HG02610 (cell line): Measurements from ENCODE around the gene JARID2.
"Not testable (repeated sequence)": the region's sequence is repeated elsewhere in the genome, so short reads cannot be mapped to it uniquely, and the experiment has no call there.

Experiments
- ATAC-seq: cut with Tn5 transposase; IDR thresholded peaks from one replicate; pipeline ENCODE4 v1.9.1; 2021; ENCODE audit warnings: mild to moderate bottlenecking, moderate library complexity; ENCODE audit not compliant: unreplicated experiment

Gene JARID2

DNA sequence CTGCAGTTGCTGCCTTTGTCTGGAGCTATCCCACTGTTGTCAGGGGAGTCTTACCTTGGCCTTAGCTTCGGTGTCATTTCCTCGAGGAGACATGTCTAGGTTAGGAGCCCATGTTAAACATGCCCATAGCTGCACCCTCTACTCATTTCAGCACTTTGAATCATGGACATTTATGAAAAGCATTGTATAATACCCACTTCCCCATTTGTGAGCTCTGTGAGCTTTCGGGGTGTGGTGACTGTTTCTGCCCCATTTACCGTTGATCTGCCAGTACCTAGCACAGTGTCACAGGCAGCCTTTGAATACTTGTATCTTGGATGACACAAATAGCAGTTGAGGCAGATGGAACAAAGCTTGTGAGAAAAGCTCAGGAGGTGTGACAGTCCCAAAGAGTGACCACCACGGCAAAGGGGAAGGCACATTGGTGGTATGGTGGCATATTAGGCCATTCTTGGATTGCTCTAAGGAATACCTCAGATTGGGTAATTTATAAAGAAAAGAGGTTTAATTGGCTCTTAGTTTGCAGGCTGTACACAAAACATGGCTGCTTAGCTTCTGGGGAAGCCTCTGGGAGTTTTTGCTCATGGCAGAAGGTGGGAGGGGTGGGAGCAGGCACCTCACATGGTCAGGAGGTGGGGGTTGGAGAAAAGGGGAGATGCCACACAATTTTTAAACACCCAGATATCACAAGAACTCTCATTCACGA, 42.0 kb downstream of the JARID2 start:
- ATAC-seq, result peak; percentile 94

DNA sequence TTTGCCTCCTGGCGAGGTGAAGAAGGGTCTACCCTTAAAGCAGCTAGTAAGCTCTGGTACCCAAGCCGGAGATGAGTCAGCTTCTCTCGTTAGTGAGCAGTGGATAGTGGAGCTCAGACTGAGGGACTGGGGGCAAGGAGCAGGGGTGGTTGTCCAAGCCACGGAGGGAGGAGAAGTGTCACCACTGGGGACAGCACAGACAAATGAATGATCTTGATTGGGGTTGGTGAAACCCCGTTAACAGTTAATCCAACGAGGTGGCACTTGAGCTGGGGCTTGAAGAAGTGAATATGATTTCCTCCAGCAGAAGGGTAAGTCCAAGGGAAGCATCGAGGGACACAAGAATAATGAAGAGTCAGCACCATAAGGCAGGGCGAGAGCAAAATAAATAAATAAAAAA, 43.0 kb downstream of the JARID2 start:
- no peak for ATAC-seq

DNA sequence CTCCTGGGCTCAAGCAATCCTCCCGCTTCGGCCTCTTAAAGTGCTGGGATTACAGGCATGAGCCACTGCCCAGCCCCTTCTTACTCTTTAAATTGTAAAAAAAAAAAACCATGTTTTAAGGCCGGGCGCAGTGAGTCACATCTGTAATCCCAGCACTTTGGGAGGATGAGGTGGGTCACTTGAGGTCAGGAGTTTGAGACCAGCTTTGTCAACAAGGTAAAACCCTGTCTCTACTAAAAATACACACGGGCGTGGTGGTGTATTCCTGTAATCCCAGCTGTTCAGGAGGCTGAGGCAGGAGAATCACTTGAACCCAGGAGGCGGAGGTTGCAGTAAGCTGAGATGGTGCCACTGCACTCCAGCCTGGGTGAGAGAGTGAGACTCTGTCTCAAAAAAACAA, 43.6 kb downstream of the JARID2 start:
- ATAC-seq, result not testable (repeated sequence)

DNA sequence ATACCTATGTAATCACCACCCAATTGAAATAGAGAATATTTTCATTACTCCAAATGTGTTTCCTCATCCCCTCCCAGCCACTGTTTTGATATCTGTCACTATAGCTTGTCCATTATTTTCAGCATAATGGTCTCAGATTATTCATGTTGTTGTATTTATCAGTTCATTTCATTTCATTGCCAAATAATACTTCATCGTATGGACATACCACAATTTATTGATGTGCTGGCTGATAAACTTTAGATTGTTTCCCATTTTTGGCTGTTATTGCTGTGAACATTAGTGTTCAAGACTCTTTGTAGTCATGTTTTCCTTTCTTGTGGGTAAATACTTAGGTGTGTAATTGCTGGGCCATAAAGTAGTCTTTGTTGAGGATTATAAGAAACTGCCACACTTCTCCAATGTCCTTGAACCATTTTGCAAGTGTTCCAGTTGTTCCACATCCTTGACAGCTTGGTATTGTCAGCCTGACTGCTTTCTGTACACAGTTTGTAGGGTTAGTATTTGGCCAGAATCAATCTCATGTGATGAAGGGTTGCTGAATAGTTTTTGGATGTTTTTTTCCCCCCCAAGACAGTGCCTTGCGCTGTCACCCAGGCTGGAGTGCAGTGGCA, 44.3 kb downstream of the JARID2 start:
- ATAC-seq, result no peak

DNA sequence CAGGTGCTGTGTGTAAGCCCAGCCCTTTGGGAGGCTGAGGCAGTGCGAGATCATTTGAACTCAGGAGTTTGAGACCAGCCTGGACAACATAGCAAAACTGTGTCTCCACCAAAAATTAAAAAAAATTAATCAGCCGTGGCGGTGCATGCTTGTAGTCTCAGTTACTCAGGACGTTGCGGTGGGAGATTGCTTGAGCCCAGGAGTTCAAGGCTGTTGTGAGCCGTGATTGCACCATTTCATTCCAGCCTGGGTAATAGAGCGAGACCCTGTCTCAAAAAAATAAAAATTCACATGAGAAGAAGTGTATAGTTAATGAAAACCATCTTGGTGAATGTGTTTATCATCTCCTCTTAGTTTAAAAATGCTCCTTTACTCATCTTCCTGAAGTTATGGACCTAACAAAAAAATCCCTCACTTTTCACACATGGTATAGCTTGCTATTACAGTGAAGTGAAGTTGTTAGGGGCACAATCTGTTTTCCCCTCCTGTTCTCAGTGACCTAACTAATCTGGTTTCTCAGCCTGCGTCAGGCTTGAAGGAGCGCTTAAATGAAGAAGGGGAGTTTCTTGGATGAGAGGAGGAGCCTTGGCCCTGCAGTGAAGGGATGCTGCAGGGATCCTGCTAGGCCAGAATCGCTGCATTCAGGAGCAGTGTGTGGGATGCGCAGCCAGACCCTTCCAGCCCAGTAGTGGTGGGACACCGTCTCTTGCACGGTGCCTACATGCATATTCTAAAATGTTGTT, 45.3 kb downstream of the JARID2 start:
- no peak for ATAC-seq

DNA sequence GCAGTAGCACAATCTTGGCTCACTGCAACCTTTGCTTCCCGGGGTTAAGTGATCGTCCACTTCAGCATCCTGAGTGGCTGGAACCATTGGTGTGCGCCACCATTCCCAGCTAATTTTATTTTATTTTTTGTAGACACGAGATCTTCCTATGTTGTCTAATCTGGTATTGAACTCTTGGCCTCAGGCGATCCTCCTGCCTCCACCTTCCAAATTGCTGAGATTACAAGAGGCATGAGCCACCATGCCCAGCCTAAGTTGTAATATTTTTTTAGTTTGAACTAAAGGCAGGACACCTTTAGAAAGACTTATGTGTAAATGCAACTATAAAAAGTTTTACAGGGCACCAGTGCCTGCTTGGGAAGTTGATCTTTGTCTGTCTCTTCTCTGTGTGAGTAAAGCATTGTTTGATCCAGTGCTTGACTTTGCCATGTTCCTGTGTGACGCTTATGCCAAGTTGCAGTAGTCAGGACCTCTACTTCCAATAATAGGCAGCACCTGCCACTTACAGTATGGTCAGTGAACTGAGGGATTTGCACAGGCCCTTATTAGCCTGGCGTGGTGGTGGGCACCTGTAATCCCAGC, 46.9 kb downstream of the JARID2 start:
- ATAC-seq, result no peak

DNA sequence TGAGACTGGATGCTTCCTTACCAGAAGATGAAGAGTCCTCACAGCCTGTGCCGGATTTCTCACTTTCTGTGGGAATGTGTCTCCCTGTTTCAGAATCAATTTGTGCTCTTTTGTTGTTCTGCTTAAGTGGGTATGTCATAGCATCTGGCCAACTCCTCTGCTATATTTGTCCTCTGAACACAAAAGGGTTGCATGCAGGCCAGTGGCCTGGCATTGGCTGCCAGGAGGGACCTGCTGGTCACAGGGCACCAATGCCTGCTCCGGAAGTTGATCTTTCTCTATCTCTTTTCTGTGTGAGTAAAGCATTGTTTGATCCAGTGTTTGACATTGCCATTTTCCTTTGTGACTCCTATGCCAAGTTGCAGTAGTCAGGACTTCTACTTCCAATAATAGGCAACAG, 47.8 kb downstream of the JARID2 start:
- no peak for ATAC-seq

DNA sequence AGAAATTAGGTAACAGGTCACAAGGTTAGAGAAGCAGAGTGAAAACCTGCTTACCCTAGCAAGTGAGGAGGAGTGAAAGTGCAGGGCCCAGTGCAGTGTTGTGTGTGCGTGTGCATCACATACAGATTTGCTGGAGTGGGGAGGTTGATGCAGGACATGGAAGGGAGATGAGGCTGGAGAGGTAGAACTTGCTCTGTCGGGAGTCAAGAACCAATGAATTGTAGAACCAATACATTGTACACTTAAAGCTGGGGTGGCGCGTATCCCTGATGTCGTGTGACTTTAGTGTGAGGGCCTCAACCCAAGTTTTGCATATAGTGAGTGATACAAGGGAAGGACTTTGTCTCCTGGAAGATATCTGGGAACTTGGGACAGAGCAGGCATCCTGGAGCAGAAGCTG, 48.6 kb downstream of the JARID2 start:
- ATAC-seq, result no peak

DNA sequence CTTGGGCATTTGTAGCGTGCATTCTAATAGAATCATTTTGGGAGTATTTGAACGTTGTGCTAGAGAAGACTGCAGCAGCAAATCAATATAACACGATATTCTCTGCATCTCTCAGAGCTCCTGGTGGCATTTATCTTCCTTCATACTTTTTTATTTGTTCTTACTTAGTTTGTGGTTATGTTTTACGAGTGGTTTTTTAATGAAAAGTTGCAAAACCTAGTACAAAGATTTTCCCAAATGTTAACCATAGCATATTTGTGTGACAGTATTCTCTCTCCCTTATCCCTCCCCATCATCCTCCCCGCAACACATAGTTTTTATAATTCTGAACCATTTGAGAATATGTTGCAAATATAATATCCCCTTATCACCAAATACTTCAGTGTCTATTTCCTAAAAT, 50.4 kb downstream of the JARID2 start:
- ATAC-seq, result no peak

DNA sequence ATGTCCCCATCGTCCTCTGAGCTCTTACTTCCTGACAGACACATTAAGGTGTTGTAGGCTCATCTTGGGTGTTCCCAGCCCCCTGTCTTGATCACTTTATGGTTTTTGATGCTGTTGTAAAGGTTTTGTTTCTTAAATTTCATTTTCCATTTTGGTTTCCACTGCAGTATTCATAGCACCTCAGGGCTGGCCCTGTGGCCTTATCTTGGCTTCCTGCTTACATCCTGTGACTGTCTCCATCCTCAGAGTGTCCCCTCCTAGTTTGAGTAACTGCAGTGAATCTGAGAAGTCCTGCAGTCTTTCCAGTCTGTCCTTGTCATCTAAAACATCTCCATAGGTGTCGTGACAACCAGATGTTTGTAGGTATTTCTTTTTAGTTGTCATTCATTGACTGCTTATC, 50.9 kb downstream of the JARID2 start:
- peak; percentile 48 for ATAC-seq

DNA sequence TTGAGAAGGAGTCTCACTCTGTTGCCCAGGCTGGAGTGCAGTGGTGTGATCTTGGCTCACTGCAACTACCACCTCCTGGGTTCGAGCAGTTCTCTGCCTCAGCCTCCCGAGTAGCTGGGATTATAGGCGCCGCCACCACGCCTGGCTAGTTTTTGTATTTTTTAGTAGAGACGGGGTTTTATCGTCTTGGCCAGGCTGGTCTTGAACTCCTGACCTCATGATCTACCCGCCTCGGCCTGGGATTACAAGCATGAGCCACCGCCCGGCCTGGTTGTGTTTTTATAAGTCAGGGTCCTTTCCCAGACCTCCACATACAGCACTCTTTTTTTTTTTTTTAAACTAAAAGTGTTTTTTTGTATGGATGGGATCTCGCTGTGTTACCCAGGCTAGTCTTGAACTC, 51.3 kb downstream of the JARID2 start:
- not testable (repeated sequence) for ATAC-seq

DNA sequence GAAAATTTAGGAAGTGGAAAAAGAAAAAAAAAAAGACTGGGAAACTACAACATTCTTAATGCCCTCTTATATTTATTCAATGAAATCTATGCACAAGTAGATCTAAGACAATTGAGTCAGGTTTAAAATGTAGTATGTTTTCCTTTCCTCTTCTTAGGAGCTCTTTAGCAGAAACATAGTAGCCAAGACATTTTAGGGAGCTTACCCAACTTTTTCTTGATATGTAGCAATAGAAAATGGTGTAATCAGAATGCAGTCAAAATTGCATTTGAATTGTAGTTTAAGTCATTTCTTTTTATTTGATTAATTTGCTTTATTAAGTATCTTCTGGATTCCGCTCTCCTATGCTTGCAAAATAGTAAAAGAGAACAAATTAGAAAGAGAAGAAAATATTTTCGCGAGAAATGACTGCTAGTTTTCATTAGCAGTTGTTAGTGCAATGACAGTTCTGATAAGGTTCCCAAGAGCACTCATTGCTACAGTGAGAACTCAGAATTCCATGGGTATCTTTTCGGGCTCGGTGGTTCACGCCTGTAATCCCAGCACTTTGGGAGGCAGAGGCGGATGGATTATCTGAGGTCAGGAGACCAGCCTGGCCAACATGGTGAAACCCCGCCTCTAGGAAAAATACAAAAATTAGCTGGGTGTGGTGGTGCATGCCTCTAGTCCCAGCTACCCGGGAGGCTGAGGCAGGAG, 52.2 kb downstream of the JARID2 start:
- no peak for ATAC-seq

DNA sequence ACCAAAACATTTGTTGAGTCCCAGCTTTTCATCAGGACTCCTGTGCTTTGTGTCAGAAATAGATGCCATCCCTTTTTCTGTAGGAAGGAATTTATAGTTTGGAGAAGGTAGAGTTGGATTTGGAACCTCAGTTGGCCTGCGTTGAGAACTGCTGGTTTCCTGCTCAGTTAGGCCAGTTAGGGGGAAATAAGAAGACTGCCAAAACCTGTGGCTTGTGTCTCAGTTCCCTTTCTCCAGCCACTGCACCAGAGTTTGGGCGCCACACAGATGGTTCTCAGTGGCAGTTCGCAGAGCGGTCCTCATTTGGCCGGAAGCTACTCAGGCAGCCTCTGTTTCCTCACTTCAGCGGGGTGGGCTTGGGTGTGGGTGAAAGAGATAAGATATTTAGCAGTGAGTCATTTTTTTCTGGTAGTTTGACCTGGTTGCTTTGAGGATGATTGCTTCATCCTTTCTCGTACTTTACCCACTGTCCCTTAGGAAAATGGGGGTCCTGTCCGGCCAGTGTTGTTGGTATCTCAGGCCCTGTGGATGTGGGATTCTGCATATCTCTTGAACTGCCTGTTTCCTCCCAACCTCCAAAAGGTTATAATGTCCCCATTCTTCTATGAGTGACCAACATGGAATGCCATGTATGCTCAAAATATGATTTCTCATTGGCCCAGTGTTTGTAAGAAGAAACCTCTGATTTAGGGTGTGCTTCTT, 53.7 kb downstream of the JARID2 start:
- ATAC-seq, result peak; percentile 58

DNA sequence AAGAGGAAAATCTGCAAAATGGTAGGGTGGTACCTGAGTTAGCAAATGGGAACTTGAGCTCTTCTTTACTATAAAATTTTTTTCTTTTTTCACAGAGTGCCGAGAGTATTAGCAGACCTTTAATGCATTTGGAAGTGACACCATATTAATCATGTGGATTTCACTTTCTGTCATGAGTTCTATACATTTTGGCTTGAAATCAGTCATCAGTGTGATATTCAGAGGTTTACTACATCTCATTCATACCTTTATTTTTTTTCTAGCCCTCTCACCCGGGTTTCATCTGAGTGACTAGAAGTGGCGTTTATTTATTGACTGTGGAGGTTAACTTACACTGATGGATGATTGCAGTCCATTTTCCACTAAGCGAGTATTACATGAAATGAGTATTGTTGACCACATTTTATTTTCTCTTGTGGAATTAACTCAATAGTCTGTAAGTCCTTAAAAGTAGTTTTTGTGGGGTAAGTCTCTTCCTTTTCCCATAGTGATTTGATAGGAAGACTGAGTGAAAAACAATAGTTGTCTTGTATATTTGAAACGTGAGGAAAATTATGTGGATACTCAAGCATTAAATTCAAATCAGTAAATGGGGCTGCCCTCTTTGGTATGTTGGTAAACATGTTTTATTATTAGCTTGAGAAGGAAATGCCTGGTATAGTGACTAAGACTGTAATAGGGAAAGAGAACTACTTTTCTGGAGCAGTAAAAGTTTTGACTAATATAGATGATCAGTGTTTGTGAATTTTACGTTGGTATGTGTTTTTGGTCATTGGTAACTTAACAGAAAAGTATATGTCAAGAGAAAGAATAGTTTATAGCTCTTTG, 55.5 kb downstream of the JARID2 start:
- peak; percentile 38 for ATAC-seq

DNA sequence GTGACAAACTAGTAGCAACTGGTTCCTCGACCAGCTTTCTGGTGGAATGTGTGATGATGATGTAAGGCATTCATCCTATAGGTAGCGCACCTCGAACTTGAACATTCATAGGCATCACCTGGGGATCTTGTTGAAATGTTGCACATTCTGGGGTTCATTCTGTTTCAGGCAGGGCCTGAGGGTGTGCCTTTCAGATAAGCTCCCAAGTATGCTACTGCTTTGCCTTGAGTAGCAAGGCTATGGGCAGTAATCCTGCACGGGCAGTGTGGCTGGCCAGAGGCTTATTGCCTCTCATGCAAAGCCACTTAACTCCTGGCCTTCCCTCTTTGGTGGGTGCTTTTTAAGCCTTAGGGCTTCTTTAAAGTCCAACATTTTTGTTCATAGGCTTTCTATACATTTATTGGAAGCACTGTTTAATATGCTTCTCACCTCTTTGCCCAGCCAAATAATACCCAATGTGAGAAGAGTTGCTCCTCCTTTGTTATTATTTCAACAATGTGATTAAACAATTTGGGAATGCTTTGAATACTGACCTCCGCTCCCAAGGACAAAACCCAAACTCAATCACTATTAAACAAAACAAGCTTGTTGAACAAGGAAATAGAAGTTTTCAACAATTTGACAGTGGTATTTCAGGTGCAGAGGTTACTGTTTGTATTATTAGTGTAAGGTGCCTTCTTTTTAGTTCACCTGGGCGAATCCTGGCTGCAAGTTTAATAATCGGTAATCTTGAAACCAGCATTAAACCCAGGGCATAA, 57.5 kb downstream of the JARID2 start:
- no peak for ATAC-seq

DNA sequence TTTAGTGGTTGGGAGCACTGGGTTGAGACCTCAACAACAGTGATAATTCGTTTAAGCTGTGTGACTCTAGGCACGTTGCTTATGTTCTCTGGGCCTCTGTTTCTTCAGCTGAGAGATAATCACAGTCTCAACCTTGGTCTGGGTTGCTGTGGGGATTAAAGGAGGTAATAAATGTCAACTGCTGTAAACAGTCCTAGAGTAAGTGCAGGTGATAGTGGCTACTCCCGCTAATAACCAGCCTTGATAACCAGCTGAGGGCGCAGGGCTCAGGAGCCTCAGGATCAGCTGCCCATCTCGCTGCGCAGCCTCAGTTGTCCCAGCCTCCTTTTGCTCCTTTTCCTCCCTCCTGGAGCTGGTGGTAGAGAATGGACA, 58.0 kb downstream of the JARID2 start:
- no peak for ATAC-seq

DNA sequence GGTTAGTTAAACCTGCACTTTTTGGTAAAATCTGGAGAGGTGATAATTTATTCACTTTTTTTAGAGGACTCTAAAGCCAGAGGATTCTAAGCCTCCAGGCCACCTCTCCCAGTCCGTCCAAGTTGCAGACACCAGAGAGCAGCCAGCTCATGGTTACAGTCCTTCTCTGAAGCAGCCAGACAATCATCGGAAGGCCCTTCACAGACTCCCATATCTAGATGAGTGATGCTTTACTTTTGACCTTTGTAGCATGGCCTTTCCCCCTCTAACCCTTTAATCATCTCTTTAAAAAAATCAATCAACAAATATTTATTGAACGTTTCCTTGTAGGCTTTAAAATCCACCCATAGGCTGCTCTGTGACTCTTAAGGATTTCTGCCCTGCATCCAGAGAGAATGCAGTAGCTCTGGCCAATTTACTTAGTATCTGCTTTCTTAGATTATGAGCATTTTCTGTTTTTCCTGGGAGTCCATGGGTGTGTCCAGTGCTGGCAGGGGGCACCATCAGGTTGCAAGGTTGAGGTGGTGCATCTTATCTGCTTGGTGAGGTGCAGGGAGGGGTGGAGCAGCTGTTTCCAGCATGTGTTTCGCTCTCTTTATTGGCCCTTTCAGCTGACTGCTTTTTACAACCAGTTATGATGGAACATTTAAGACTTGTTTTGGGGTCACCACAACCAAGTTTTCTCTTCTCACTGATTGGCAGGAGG, 58.6 kb downstream of the JARID2 start:
- no peak for ATAC-seq

DNA sequence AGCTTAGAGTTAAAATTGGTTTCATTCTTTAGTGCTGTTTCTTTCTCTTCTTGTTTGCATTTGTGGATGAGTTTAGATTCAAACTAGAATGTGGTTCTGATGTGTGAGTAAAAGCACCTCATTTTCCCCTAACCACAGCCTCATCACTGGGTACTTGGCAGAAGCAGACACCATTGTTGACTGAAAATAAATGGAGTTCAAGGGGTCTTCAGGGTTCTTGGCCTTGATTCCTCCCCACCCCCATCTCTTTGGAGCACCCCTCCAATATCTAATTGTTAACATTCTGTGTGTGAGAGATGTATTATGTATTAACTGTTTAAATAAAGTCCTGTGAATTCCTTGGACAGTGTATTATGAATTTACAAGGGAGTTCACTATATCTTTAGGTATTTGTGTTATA, 59.6 kb downstream of the JARID2 start:
- peak; percentile 50 for ATAC-seq
